NOMO-1 treated with DMSO at 0.1 percent for 48 hours (cell line): Measurements from ENCODE around the gene ACP6.
"Not testable (repeated sequence)": the region's sequence is repeated elsewhere in the genome, so short reads cannot be mapped to it uniquely, and the experiment has no call there.

ENCODE experiments used
- DNase-seq: peaks from one replicate; lab custom pipeline; 2025; ENCODE audit not compliant: unreplicated experiment; lab: John Stamatoyannopoulos, UW

Gene ACP6

GRCh38 chr1:147670319-147671001, at the start of gene ACP6:
TSS of gene ACP6 (minus strand) at chr1:147670524. CDS start at chr1:147670048, 476 bp downstream.
- DNase-seq: peak; percentile 79

GRCh38 chr1:147719711-147720225, 49.4 kb upstream of the ACP6 start:
- DNase-seq: no peak

- no peak for DNase-seq
Measured at GRCh38 chr1:147719029-147719698, 48.8 kb upstream of the ACP6 start.

- no peak for DNase-seq
Measured at GRCh38 chr1:147717706-147718097, 47.4 kb upstream of the ACP6 start.

GRCh38 chr1:147717051-147717705, 46.9 kb upstream of the ACP6 start:
- no peak for DNase-seq

GRCh38 chr1:147712605-147713004, 42.3 kb upstream of the ACP6 start:
- no peak for DNase-seq

GRCh38 chr1:147700042-147701006, 30.0 kb upstream of the ACP6 start:
- DNase-seq: peak; percentile 16

- DNase-seq: no peak
Measured at GRCh38 chr1:147699686-147700041, 29.3 kb upstream of the ACP6 start.

- DNase-seq: no peak
Measured at GRCh38 chr1:147683163-147683763, 12.9 kb upstream of the ACP6 start.

- DNase-seq: not testable (repeated sequence)
Measured at GRCh38 chr1:147680608-147681235, 10.4 kb upstream of the ACP6 start.

GRCh38 chr1:147677681-147678080, 7.4 kb upstream of the ACP6 start:
- DNase-seq: not testable (repeated sequence)

- no peak for DNase-seq
Measured at GRCh38 chr1:147676311-147677085, 6.2 kb upstream of the ACP6 start.

- DNase-seq: no peak
Measured at GRCh38 chr1:147673816-147674215, 3.5 kb upstream of the ACP6 start.

GRCh38 chr1:147673406-147673805, 3.1 kb upstream of the ACP6 start:
- DNase-seq: no peak

GRCh38 chr1:147669469-147670318, 630 bp downstream of the ACP6 start:
- peak; percentile 33 for DNase-seq

- DNase-seq: no peak
Measured at GRCh38 chr1:147665521-147665920, 4.8 kb downstream of the ACP6 start.

GRCh38 chr1:147664206-147664605, 6.1 kb downstream of the ACP6 start:
- DNase-seq: no peak

GRCh38 chr1:147654511-147654910, 15.8 kb downstream of the ACP6 start:
- no peak for DNase-seq
